H9 (cell line): ENCODE results near the gene C19orf44. TPM values are rescaled to one million over a fixed set of nuclear protein-coding genes. Genes with fewer than 3 reads are reported as not detected.
A peak's percentile ranks its signal among the peaks of the same experiment; 100 is the strongest.

Source experiments
- DNase-seq: peaks from one replicate; pipeline ENCODE4 v3.0.0-alpha.2; 2017
- H2AFZ ChIP-seq: one replicate; pipeline ENCODE4 v1.6.1; 2013; ENCODE audit warnings: mild to moderate bottlenecking, low read length, control low read depth, moderate library complexity
- H2AK5ac ChIP-seq: 2 replicates; pipeline ENCODE4 v1.6.1; 2013; ENCODE audit warnings: low read length, control low read depth, mixed read lengths; ENCODE audit not compliant: insufficient read length
- H2BK120ac ChIP-seq: one replicate; pipeline ENCODE4 v1.6.1; 2013; ENCODE audit warnings: low read depth, mild to moderate bottlenecking, low read length, control low read depth, inconsistent platforms; ENCODE audit not compliant: poor library complexity, severe bottlenecking
- H2BK12ac ChIP-seq: 2 replicates; pipeline ENCODE4 v1.6.1; 2013; ENCODE audit warnings: low read length, control low read depth, mixed read lengths, low read depth; ENCODE audit not compliant: insufficient read length
- H2BK15ac ChIP-seq: 2 replicates; pipeline ENCODE4 v1.6.1; 2013; ENCODE audit warnings: low read depth, low read length, control low read depth
- H2BK20ac ChIP-seq: one replicate; pipeline ENCODE4 v1.6.1; 2013; ENCODE audit warnings: low read depth, mild to moderate bottlenecking, low read length, control low read depth, inconsistent platforms; ENCODE audit not compliant: poor library complexity, severe bottlenecking
- H2BK5ac ChIP-seq: 2 replicates; pipeline ENCODE4 v1.6.1; 2013; ENCODE audit warnings: low read length, control low read depth, mixed read lengths; ENCODE audit not compliant: insufficient read length
- H3K14ac ChIP-seq: 2 replicates; pipeline ENCODE4 v1.6.1; 2013; ENCODE audit warnings: low read length, control low read depth; ENCODE audit not compliant: insufficient read depth
- H3K18ac ChIP-seq: 2 replicates; pipeline ENCODE4 v1.6.1; 2013; ENCODE audit warnings: low read depth, mild to moderate bottlenecking, mixed read lengths, low read length, control low read depth; ENCODE audit not compliant: insufficient read length
- H3K23ac ChIP-seq: 2 replicates; pipeline ENCODE4 v1.6.1; 2013; ENCODE audit warnings: low read length, control low read depth, mixed read lengths, low read depth; ENCODE audit not compliant: insufficient read length
- H3K23me2 ChIP-seq: 2 replicates; pipeline ENCODE4 v1.6.1; 2013; ENCODE audit warnings: low read depth, mild to moderate bottlenecking, mixed read lengths, low read length, control low read depth; ENCODE audit not compliant: insufficient read length, poor library complexity, severe bottlenecking
- H3K27ac ChIP-seq: 2 replicates; pipeline ENCODE4 v1.5.1; 2013; ENCODE audit warnings: low read length, control low read depth, mixed read lengths, low read depth; ENCODE audit not compliant: insufficient read length
- H3K27me3 ChIP-seq: 2 replicates; pipeline ENCODE4 v1.6.1; 2013; ENCODE audit warnings: low read length, control low read depth, inconsistent platforms; ENCODE audit not compliant: insufficient read depth
- H3K4ac ChIP-seq: 2 replicates; pipeline ENCODE4 v1.6.1; 2013; ENCODE audit warnings: low read depth, mild to moderate bottlenecking, control low read depth, inconsistent platforms, low read length, moderate library complexity
- H3K4me1 ChIP-seq: 2 replicates; pipeline ENCODE4 v1.6.1; 2013; ENCODE audit warnings: low read length, control low read depth, inconsistent platforms; ENCODE audit not compliant: insufficient read depth
- H3K4me2 ChIP-seq: 2 replicates; pipeline ENCODE4 v1.6.1; 2013; ENCODE audit warnings: low read length, control low read depth, mixed read lengths; ENCODE audit not compliant: insufficient read length, insufficient read depth
- H3K56ac ChIP-seq: 2 replicates; pipeline ENCODE4 v1.6.1; 2013; ENCODE audit warnings: low read depth, mild to moderate bottlenecking, mixed read lengths, low read length, control low read depth; ENCODE audit not compliant: insufficient read length
- H3K79me1 ChIP-seq: 2 replicates; pipeline ENCODE4 v1.6.1; 2013; ENCODE audit warnings: low read depth, mild to moderate bottlenecking, moderate library complexity, low read length, control low read depth, inconsistent platforms; ENCODE audit not compliant: insufficient read depth, poor library complexity, severe bottlenecking
- H3K79me2 ChIP-seq: 2 replicates; pipeline ENCODE4 v1.6.1; 2013; ENCODE audit warnings: low read length, control low read depth, inconsistent platforms; ENCODE audit not compliant: insufficient read depth
- H3K9ac ChIP-seq: 2 replicates; pipeline ENCODE4 v1.6.1; 2013; ENCODE audit warnings: low read length, control low read depth, mixed read lengths; ENCODE audit not compliant: insufficient read length; ENCODE audit errors: extremely low read depth
- H3K9me3 ChIP-seq: one replicate; pipeline ENCODE4 v1.6.1; 2013; ENCODE audit warnings: low read depth, low read length, inconsistent platforms; ENCODE audit not compliant: control insufficient read depth
- H3T11ph ChIP-seq: one replicate; pipeline ENCODE4 v1.6.1; 2013; ENCODE audit warnings: mild to moderate bottlenecking, low read length, control low read depth, inconsistent platforms
- H4K20me1 ChIP-seq: one replicate; pipeline ENCODE4 v1.6.1; 2013; ENCODE audit not compliant: control insufficient read depth, insufficient read length, insufficient read depth
- H4K5ac ChIP-seq: 2 replicates; pipeline ENCODE4 v1.6.1; 2013; ENCODE audit warnings: low read depth, mild to moderate bottlenecking, mixed read lengths, low read length, control low read depth; ENCODE audit not compliant: insufficient read length
- H4K8ac ChIP-seq: replicated peaks from 2 replicates; pipeline ENCODE4 v1.6.1; 2013; ENCODE audit warnings: low read length, control low read depth, mixed read lengths, low read depth; ENCODE audit not compliant: insufficient read length
- H4K91ac ChIP-seq: 2 replicates; pipeline ENCODE4 v1.6.1; 2013; ENCODE audit warnings: low read depth, mild to moderate bottlenecking, moderate library complexity, mixed read lengths, low read length, control low read depth; ENCODE audit not compliant: insufficient read length
- H3K27ac Mint-ChIP-seq, 3 experiments: 2 replicates in 2 of 3; 3 replicates in 1 of 3; pipeline ENCODE4 v1.8.0; 2020 to 2021; ENCODE audit warnings: mixed read lengths in 3 of 3, mild to moderate bottlenecking in 1 of 3, moderate library complexity in 1 of 3
- H3K27me3 Mint-ChIP-seq: 2 replicates; pipeline ENCODE4 v1.8.0; 2021; ENCODE audit warnings: low read depth, mild to moderate bottlenecking, moderate library complexity, mixed read lengths
- H3K36me3 Mint-ChIP-seq, 3 experiments: 2 replicates in 2 of 3; 3 replicates in 1 of 3; pipeline ENCODE4 v1.8.0; 2020 to 2021; ENCODE audit warnings: low read depth in 3 of 3, mixed read lengths in 3 of 3; ENCODE audit not compliant: insufficient read depth in 1 of 3
- H3K4me1 Mint-ChIP-seq, 2 experiments: 2 replicates each; pipeline ENCODE4 v1.8.0; 2020; ENCODE audit warnings: mixed read lengths in 2 of 2
- H3K4me3 Mint-ChIP-seq, 2 experiments: 2 replicates in 1 of 2; 3 replicates in 1 of 2; pipeline ENCODE4 v1.8.0; 2020 to 2021; ENCODE audit warnings: mild to moderate bottlenecking in 2 of 2, mixed read lengths in 2 of 2, moderate library complexity in 1 of 2
- H3K9me3 Mint-ChIP-seq, 2 experiments: 2 replicates in 1 of 2; 3 replicates in 1 of 2; pipeline ENCODE4 v1.8.0; 2020; ENCODE audit warnings: mild to moderate bottlenecking in 2 of 2, mixed read lengths in 2 of 2, moderate library complexity in 1 of 2
- CTCF ChIP-seq: fragments of 200-600 bp; sonication (generic); conservative IDR thresholded peaks from 3 replicates; pipeline ENCODE4 v1.8.0; 2021; ENCODE audit warnings: antibody characterized with exemption, mild to moderate bottlenecking
- WGBS: extraction: QIAGEN DNeasy Blood & Tissue Kit; methylation state at CpG from one replicate; pipeline ENCODE4 v1.1.7; 2013; ENCODE audit warnings: missing lambda C conversion rate, low lambda C conversion rate, mixed read lengths; ENCODE audit not compliant: insufficient read length; ENCODE audit errors: extremely low coverage; 5-methylcytosine and 5-hydroxymethylcytosine counted together
- total RNA-seq: library from RNA; stranded (reverse); gene quantifications from 2 replicates; pipeline ENCODE4 v1.2.1, GENCODE V29; 2021

C19orf44 gene
- total RNA-seq, 1 experiment from 2014 or later, result 6.4 TPM

DNA sequence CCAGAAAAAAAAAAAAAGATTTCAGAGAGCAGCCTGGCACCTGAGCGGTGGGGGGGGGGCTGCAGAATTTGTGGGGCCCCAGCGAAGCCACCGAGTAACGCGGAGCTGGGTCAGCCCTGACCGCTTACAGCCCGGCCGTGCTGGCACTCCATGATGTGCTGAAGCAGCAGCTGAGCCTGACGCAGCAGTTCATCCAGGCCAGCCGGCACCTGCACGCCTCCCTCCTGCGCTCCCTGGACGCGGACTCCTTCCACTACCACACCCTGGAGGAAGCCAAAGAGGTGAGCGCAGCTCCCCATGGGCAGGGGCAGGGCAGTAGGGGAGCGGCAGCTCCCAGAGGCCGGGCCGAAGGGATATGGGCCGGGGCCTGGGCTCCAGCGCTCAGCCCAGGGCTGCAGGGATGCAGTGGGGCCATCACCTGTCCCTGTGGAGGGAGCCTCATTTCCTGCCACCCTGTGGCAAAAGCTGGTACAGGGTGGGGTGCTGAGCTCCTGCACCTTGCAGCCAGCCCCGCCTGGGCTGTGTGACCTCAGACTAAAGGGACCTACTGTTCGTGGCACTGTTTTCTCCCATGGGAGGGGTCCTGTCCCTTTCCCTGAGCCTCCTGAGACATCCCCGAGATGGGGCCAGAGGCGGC lies 18.3 kb downstream of the C19orf44 start:
- no peak overlapping the region for H3K27ac ChIP-seq
- Mint-ChIP-seq H3K27me3 (no peaks in the 10 kb centered on the region), H3K36me3 (peaks cover 20 to 52% (median 37%) of the 10 kb centered on the region in 3 experiments; a peak in 6 of 7 replicates), H3K4me3 (no peak overlapping the region), H3K9me3 (no peaks in the 10 kb centered on the region), H3K4me1 (no peaks in the 10 kb centered on the region), H3K27ac (no peak overlapping the region)
- no peak overlapping the region for H3K56ac ChIP-seq
- DNase-seq, result peak; percentile 58
- no peak overlapping the region for H2AFZ ChIP-seq
- H2BK20ac ChIP-seq, result no peak overlapping the region
- H2BK5ac ChIP-seq, result no peak overlapping the region
- no peak overlapping the region for H2BK15ac ChIP-seq
- no peak overlapping the region for H3K18ac ChIP-seq
- no peaks in the 10 kb centered on the region for H3K79me2 ChIP-seq
- TF ChIP-seq CTCF, result peak; percentile 43; the same call in 2 of the 3 replicates
- H3K79me1 ChIP-seq, result no peaks in the 10 kb centered on the region
- H4K5ac ChIP-seq, result no peak overlapping the region
- H3K27me3 ChIP-seq, result no peaks in the 10 kb centered on the region
- no peaks in the 10 kb centered on the region for H3K23me2 ChIP-seq
- no peak overlapping the region for H4K91ac ChIP-seq
- WGBS, result no CpG with 5 or more reads among the region's 24 CpGs
- no peak overlapping the region for H3K4me2 ChIP-seq
- H2BK12ac ChIP-seq, result no peak overlapping the region
- H3T11ph ChIP-seq, result no peak overlapping the region
- no peak overlapping the region for H2AK5ac ChIP-seq
- no peak overlapping the region for H3K23ac ChIP-seq
- H3K4ac ChIP-seq, result no peak overlapping the region
- no peak overlapping the region for H2BK120ac ChIP-seq
- H3K9me3 ChIP-seq, result no peaks in the 10 kb centered on the region
- no peaks in the 10 kb centered on the region for H3K4me1 ChIP-seq
- no peak overlapping the region for H4K8ac ChIP-seq
- H3K14ac ChIP-seq, result no peak overlapping the region
- H4K20me1 ChIP-seq, result peaks cover 3% of the 10 kb centered on the region
- no peak overlapping the region for H3K9ac ChIP-seq
